ENCODE results near the gene KLK12.

The KLK12 gene

DNA sequence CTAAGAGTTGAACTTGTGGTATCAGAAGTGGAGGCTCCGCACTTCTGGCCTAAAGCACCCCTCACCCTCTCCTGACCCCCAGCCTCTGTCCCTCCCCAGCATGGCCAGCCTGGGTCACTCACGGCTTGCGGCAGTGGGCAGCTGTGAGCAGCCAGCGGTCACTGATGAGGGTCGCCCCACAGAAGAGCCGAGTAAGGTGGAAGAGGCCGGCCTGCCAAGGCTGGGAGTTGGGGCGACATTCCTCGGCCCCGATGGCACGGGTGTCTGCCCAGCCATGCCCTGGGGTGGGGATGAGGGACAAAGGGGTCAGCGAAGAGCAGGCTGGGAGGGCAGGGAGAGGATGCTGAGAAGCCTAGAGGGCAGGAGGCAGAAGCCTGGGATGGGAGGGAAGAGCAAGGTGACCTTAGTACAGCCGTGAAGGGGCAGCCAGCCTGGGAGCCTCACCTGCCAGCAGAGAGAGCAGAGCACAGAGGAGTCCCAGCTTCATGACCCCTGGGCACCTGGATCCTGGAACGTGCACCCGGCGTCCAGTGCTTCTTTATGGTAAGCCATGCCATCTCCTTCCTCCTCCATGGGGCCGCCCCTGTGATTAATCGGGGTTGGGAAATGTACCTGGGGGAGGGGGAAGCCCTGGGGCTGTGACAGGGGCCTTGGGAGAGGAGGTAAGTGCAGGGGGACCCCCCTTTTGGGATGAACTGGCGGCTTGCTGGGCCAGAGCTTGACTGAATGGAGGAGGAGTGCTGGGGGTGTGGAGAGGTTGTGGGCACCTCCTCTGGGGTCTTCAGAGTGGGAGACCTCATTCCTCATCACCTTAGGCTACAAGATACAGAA, 25.5 kb downstream of the KLK12 start:
- TF ChIP-seq, protein P1, sequence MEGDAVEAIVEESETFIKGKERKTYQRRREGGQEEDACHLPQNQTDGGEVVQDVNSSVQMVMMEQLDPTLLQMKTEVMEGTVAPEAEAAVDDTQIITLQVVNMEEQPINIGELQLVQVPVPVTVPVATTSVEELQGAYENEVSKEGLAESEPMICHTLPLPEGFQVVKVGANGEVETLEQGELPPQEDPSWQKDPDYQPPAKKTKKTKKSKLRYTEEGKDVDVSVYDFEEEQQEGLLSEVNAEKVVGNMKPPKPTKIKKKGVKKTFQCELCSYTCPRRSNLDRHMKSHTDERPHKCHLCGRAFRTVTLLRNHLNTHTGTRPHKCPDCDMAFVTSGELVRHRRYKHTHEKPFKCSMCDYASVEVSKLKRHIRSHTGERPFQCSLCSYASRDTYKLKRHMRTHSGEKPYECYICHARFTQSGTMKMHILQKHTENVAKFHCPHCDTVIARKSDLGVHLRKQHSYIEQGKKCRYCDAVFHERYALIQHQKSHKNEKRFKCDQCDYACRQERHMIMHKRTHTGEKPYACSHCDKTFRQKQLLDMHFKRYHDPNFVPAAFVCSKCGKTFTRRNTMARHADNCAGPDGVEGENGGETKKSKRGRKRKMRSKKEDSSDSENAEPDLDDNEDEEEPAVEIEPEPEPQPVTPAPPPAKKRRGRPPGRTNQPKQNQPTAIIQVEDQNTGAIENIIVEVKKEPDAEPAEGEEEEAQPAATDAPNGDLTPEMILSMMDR (IDR thresholded peaks at IDR 0.05; ENCODE audit: borderline replicate concordance, insufficient read depth, low read depth, low read length), result no peak
- H3K4me3 ChIP-seq (ENCODE audit: low read depth, low read length), result no peak overlapping the region

DNA sequence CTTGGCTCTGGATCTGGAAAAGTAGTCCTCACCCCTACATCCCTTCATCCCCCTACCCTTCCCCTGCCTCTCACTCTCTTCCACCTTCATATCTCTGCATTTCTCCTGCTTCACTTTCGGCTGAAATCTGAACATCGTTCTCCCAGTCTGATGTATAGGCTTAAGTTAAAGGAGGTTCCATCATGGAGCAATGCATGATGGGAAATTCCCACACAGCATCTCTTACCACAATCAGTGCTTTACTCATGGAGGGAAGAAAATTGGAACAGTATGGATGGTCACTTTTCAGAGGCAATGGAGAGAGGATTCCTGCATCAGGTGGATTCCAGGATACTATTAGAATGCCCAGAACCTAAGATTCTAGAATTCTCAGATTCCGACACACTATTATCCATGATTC, 27.3 kb downstream of the KLK12 start:
- no peak overlapping the region for H3K4me3 ChIP-seq (ENCODE audit: low read depth, low read length)
- TF ChIP-seq, protein P1 (IDR thresholded peaks at IDR 0.05; ENCODE audit: borderline replicate concordance, insufficient read depth, low read depth, low read length), result no peak

DNA sequence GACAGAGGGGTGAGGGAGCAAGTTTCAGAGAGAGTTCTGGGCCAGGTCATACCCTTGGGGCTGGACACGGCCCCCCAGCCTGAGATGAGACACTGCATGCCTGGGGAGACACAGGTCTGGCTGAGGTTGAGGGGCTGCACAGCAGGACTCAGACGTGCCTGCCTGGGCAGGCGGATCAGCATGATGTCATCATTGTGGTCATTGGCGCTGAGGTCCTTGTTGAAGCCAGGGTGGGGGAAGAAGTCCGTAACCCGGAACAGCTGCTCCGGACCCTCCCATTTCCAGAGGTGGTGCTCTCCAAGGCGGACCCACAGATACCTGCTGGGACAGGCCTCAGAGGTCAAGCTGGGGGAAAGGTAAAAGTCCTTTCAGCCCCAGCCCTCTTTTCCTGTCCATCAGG, 28.4 kb downstream of the KLK12 start:
- TF ChIP-seq, protein P1 (IDR thresholded peaks at IDR 0.05; ENCODE audit: borderline replicate concordance, insufficient read depth, low read depth, low read length), result no peak

DNA sequence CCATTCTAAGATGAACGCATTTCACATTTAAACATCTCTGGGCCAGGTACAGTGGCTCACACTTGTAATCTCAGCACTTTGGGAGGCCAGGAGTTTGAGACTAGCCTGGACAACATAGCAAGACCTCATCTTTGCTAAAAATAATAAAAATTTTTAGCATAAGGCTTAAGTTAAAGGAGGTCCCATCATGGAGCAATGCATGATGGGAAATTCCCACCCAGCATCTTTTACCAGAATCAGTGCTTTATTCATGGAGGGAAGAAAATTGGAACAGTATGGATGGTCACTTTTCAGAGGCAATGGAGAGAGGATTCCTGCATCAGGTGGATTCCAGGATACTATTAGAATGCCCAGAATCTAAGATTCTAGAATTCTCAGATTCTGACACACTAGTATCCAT, 29.6 kb downstream of the KLK12 start:
- H3K4me3 ChIP-seq (ENCODE audit: low read depth, low read length), result no peak overlapping the region
- TF ChIP-seq, protein P1 (IDR thresholded peaks at IDR 0.05; ENCODE audit: borderline replicate concordance, insufficient read depth, low read depth, low read length), result no peak

More for the DNA sequence above, 28.4 kb downstream of the KLK12 start:
- H3K4me3 ChIP-seq (ENCODE audit: low read depth, low read length), result no peak overlapping the region

DNA sequence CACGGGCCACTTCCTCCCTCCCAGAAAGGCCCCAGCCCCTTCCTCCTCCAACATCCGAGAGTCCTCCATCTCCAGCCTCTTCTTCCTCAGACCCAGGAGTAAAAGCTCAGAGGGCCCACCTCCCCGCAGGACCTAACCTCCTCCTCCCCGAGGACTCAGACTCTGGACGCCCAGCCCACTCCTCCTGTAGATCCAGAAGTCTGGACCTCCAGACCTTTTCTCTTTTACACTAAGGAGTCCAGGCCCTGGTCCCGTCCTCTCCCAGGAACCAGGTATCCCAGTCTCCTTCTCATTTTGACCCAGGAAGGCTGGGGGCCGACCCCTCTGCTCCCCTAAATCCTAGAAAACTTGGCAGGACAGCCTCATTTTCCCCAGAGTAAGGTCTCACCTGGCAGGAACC, 31.5 kb downstream of the KLK12 start:
- no peak overlapping the region for H3K4me3 ChIP-seq (ENCODE audit: low read depth, low read length)
- TF ChIP-seq, protein P1 (IDR thresholded peaks at IDR 0.05; ENCODE audit: borderline replicate concordance, insufficient read depth, low read depth, low read length), result no peak

DNA sequence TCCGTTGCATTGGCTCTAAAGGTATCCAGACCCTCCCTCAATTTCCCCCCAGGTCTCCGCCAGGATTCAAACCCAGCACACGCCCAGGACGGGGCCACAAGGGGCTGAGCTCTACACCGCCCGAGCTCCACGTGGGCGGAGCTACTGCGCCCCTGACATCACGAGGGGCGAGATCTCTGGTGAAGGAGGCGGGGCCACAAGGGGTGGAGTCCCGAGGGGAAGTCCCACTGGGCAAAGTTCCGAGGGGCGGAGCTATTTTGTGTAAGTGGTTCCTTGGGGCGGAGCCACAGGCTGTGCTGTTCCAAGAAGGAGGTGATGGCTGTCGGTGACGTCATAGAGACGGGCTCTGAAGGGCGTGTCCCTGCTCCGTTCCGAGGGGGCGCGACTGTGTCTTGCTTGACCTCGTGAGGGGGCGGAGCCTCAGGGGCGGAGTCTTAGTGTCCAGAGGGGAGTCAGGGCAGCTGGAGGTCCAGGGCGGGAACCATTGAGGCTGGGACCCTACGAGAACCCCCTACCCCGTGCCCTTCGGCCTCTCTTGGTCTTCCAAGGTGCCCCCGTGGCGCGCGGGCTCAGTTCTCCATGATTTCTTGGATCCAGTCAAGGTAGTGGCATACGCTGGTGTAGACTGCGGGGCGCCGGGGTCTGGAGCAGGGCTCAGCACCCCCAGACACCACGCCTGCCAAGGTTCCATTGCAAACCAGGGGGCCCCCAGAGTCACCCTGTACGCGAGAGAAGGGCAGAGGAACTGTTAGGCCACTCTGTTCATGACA, 32.1 kb downstream of the KLK12 start:
- TF ChIP-seq, protein P1 (IDR thresholded peaks at IDR 0.05; ENCODE audit: borderline replicate concordance, insufficient read depth, low read depth, low read length), result no peak
- no peak overlapping the region for H3K4me3 ChIP-seq (ENCODE audit: low read depth, low read length)
